BLaER1 treated with 17β-estradiol and CSF1 and Interleukin-3, amounts not matched to agents 10 nM and 100 nM (cell line): ENCODE data around the gene TMEM52B.
"Not testable (repeated sequence)": the region's sequence is repeated elsewhere in the genome, so short reads cannot be mapped to it uniquely, and the experiment has no call there.

Source experiments
- H3K27ac ChIP-seq, 11 experiments: shearing (Covaris generic); formaldehyde crosslinking; 2 replicates each; pipeline ENCODE4 v1.8.1; 2022
- H3K27me3 ChIP-seq, 11 experiments: shearing (Covaris generic); formaldehyde crosslinking; 2 replicates each; pipeline ENCODE4 v1.8.1; 2022
- H3K36me3 ChIP-seq, 11 experiments: shearing (Covaris generic); formaldehyde crosslinking; 2 replicates each; pipeline ENCODE4 v1.8.1; 2022
- H3K4me1 ChIP-seq, 10 experiments: shearing (Covaris generic); formaldehyde crosslinking; 2 replicates each; pipeline ENCODE4 v1.8.1; 2022
- H3K4me2 ChIP-seq, 11 experiments: shearing (Covaris generic); formaldehyde crosslinking; 2 replicates each; pipeline ENCODE4 v1.8.1; 2022
- H3K4me3 ChIP-seq, 10 experiments: shearing (Covaris generic); formaldehyde crosslinking; 2 replicates each; pipeline ENCODE4 v1.8.1; 2022
- H3K9ac ChIP-seq, 11 experiments: shearing (Covaris generic); formaldehyde crosslinking; 2 replicates each; pipeline ENCODE4 v1.8.1; 2022
- H3K9me3 ChIP-seq, 11 experiments: shearing (Covaris generic); formaldehyde crosslinking; replicated peaks in 1 of 11; 2 replicates each; pipeline ENCODE4 v1.8.1; 2022
- H4K20me1 ChIP-seq, 11 experiments: shearing (Covaris generic); formaldehyde crosslinking; 2 replicates each; pipeline ENCODE4 v1.8.1; 2022
- Cebpa-rat ChIP-seq, 11 experiments: shearing (Covaris generic); IDR thresholded peaks; 2 replicates each; pipeline ENCODE4 v1.8.1; 2022

TMEM52B gene

GRCh38 chr12:10211940-10212738 lies 33.3 kb downstream of the TMEM52B start:
- Histone ChIP-seq H3K9me3 (peaks cover 0 to 6% (median 0%) of the 10 kb centered on the region in 11 experiments; a peak in 2 of 22 replicates), H3K4me3 (peak overlapping the region; percentile 63 to 86 (median 76)), H3K27me3 (peaks cover 0 to 7% (median 0%) of the 10 kb centered on the region in 11 experiments; a peak in 2 of 22 replicates), H3K4me2 (peak overlapping the region; percentile 70 to 97 (median 91)), H3K27ac (peak overlapping the region; percentile 68 to 95 (median 86)), H3K36me3 (no peaks in the 10 kb centered on the region), H3K4me1 (peaks cover 12 to 20% (median 16%) of the 10 kb centered on the region in 10 experiments), H4K20me1 (peaks cover 0 to 25% (median 0%) of the 10 kb centered on the region in 11 experiments; a peak in 4 of 22 replicates), H3K9ac (peak overlapping the region; percentile 72 to 95 (median 87); a peak in 21 of 22 replicates)
- no peak for TF ChIP-seq Cebpa-rat (IDR thresholded peaks at IDR 0.05)

- Histone ChIP-seq H4K20me1 (peaks cover 0 to 26% (median 0%) of the 10 kb centered on the region in 11 experiments; a peak in 4 of 22 replicates), H3K9me3 (peaks cover 0 to 6% (median 0%) of the 10 kb centered on the region in 11 experiments; a peak in 2 of 22 replicates), H3K9ac (peak within 1 kb of the TSS; percentile 72 to 95 (median 87)), H3K4me1 (peaks cover 12 to 20% (median 16%) of the 10 kb centered on the region in 10 experiments), H3K36me3 (peaks cover 0 to 6% (median 0%) of the 10 kb centered on the region in 11 experiments; a peak in 3 of 22 replicates), H3K4me2 (peak within 1 kb of the TSS; percentile 70 to 97 (median 91)), H3K4me3 (peak within 1 kb of the TSS; percentile 63 to 86 (median 76)), H3K27me3 (peaks cover 0 to 7% (median 0%) of the 10 kb centered on the region in 11 experiments; a peak in 2 of 22 replicates), H3K27ac (peak within 1 kb of the TSS; percentile 68 to 95 (median 86))
- TF ChIP-seq Cebpa-rat (IDR thresholded peaks at IDR 0.05) = no peak
Observed at GRCh38 chr12:10212739-10213131, 33.9 kb downstream of the TMEM52B start, which contains the start of gene GABARAPL1. Gene GABARAPL1, plus strand, starts transcription at chr12:10212877. Its CDS starts 253 bp downstream, at chr12:10213130.

GRCh38 chr12:10213168-10214135 lies 34.6 kb downstream of the TMEM52B start:
- Histone ChIP-seq H3K4me1 (peaks cover 12 to 20% (median 16%) of the 10 kb centered on the region in 10 experiments), H3K27ac (peak overlapping the region; percentile 68 to 95 (median 86)), H3K4me2 (peak overlapping the region; percentile 70 to 97 (median 91)), H3K4me3 (peak overlapping the region; percentile 63 to 86 (median 76)), H3K9ac (peak overlapping the region; percentile 72 to 95 (median 87)), H3K36me3 (peaks cover 0 to 13% (median under 1%) of the 10 kb centered on the region in 11 experiments; a peak in 8 of 22 replicates), H3K9me3 (peaks cover 0 to 6% (median 0%) of the 10 kb centered on the region in 11 experiments; a peak in 2 of 22 replicates), H3K27me3 (peaks cover 0 to 7% (median 0%) of the 10 kb centered on the region in 11 experiments; a peak in 2 of 22 replicates), H4K20me1 (peaks cover 0 to 26% (median 0%) of the 10 kb centered on the region in 11 experiments; a peak in 4 of 22 replicates)
- TF ChIP-seq Cebpa-rat (IDR thresholded peaks at IDR 0.05) = peak in 7 of 11 experiments; percentile 6 to 82 (median 41); a peak in 7 of 22 replicates

- Histone ChIP-seq H3K4me3 (peak overlapping the region; percentile 63 to 86 (median 76)), H3K4me2 (peak overlapping the region; percentile 70 to 97 (median 91)), H3K27ac (peak overlapping the region in 9 of 11 experiments; percentile 68 to 95 (median 86); a peak in 16 of 22 replicates), H3K9me3 (peaks cover 0 to 6% (median 0%) of the 10 kb centered on the region in 11 experiments; a peak in 2 of 22 replicates), H3K36me3 (peaks cover 0 to 22% (median 8%) of the 10 kb centered on the region in 11 experiments; a peak in 12 of 22 replicates), H3K9ac (peak overlapping the region; percentile 72 to 95 (median 87); a peak in 18 of 22 replicates), H3K27me3 (peaks cover 0 to 7% (median 0%) of the 10 kb centered on the region in 11 experiments; a peak in 2 of 22 replicates), H3K4me1 (peaks cover 12 to 20% (median 16%) of the 10 kb centered on the region in 10 experiments), H4K20me1 (peaks cover 0 to 26% (median 0%) of the 10 kb centered on the region in 11 experiments; a peak in 4 of 22 replicates)
- no peak for TF ChIP-seq Cebpa-rat (IDR thresholded peaks at IDR 0.05)
Observed at GRCh38 chr12:10214136-10214894, 35.5 kb downstream of the TMEM52B start.

GRCh38 chr12:10214895-10215267 lies 36.0 kb downstream of the TMEM52B start:
- Histone ChIP-seq H3K9ac (no peak overlapping the region), H3K4me2 (peak overlapping the region in 10 of 11 experiments; percentile 70 to 97 (median 90); a peak in 15 of 22 replicates), H3K27ac (no peak overlapping the region), H3K27me3 (peaks cover 0 to 7% (median 0%) of the 10 kb centered on the region in 11 experiments; a peak in 2 of 22 replicates), H3K9me3 (peaks cover 0 to 5% (median 0%) of the 10 kb centered on the region in 11 experiments; a peak in 2 of 22 replicates), H4K20me1 (peaks cover 0 to 26% (median 0%) of the 10 kb centered on the region in 11 experiments; a peak in 4 of 22 replicates), H3K36me3 (peaks cover 1 to 27% (median 13%) of the 10 kb centered on the region in 11 experiments; a peak in 18 of 22 replicates), H3K4me3 (peak overlapping the region in 3 of 10 experiments; percentile 63 to 78 (median 76); a peak in 4 of 20 replicates), H3K4me1 (peaks cover 12 to 20% (median 16%) of the 10 kb centered on the region in 10 experiments)
- TF ChIP-seq Cebpa-rat (IDR thresholded peaks at IDR 0.05) = no peak

GRCh38 chr12:10215436-10215835 lies 36.6 kb downstream of the TMEM52B start:
- no peak overlapping the region for H3K9ac ChIP-seq
- no peak overlapping the region for H3K27ac ChIP-seq
- peaks cover 0 to 28% (median 0%) of the 10 kb centered on the region in 11 experiments; a peak in 4 of 22 replicates for H4K20me1 ChIP-seq
- no peak overlapping the region for H3K4me3 ChIP-seq
- no peaks in the 10 kb centered on the region for H3K9me3 ChIP-seq
- peaks cover 12 to 20% (median 16%) of the 10 kb centered on the region in 10 experiments for H3K4me1 ChIP-seq
- peaks cover 0 to 7% (median 0%) of the 10 kb centered on the region in 11 experiments; a peak in 2 of 22 replicates for H3K27me3 ChIP-seq
- H3K36me3 ChIP-seq = peaks cover 7 to 33% (median 19%) of the 10 kb centered on the region in 11 experiments; a peak in 19 of 22 replicates
- TF ChIP-seq Cebpa-rat (IDR thresholded peaks at IDR 0.05) = no peak
- H3K4me2 ChIP-seq = peak overlapping the region in 4 of 11 experiments; percentile 86 to 97 (median 91); a peak in 6 of 22 replicates

- not testable (repeated sequence) for H3K4me3 ChIP-seq, H3K27ac ChIP-seq, H3K9me3 ChIP-seq, H3K9ac ChIP-seq, H3K4me2 ChIP-seq, H3K27me3 ChIP-seq
- peaks cover 12 to 38% (median 24%) of the 10 kb centered on the region in 11 experiments; a peak in 21 of 22 replicates for H3K36me3 ChIP-seq
- peaks cover 0 to 30% (median 0%) of the 10 kb centered on the region in 11 experiments; a peak in 4 of 22 replicates for H4K20me1 ChIP-seq
- H3K4me1 ChIP-seq = peaks cover 12 to 20% (median 16%) of the 10 kb centered on the region in 10 experiments
Observed at GRCh38 chr12:10215946-10216345, 37.1 kb downstream of the TMEM52B start.
